Endothelial cell of umbilical vein (primary cell): ENCODE measurements around the gene CNTN5. TPM values are rescaled to one million over a fixed set of nuclear protein-coding genes. Genes with fewer than 3 reads are reported as not detected.

Experiments used
- BruUV-seq: library from RNA; stranded (reverse); fragments of 400-500 nt; replicated peaks from 2 replicates; lab custom pipeline; 2021; lab: Mats Ljungman, UMichigan
- CTCF ChIA-PET: fragments of 300-600, 350-600 bp; sonication (Branson Sonifier 250); formaldehyde crosslinking; loops from one replicate; lab custom pipeline; 2021; ENCODE audit warnings: antibody characterized with exemption, inconsistent platforms; lab: Charles Lee
- POLR2A ChIA-PET: fragments of 300-600, 350-600 bp; sonication (Branson Sonifier 250); formaldehyde crosslinking; loops from one replicate; lab custom pipeline; 2021; ENCODE audit warnings: antibody characterized with exemption, inconsistent platforms; lab: Charles Lee
- DNase-seq: peaks from one replicate; pipeline ENCODE4 v3.0.0-alpha.2; 2011; ENCODE audit warnings: low read depth, low spot score
- FAIRE-seq: peaks from 2 replicates; lab custom pipeline; 2011; peaks lifted over from hg19 to GRCh38; lab: Jason Lieb, UNC
- H2AFZ ChIP-seq: 2 replicates; pipeline ENCODE4 v1.6.0; 2012; ENCODE audit warnings: low read depth, low read length, control low read depth, inconsistent platforms
- H3K27ac ChIP-seq: 2 replicates; pipeline ENCODE4 v1.5.1; 2011; ENCODE audit warnings: low read depth, mild to moderate bottlenecking, control low read depth, low read length, moderate library complexity; ENCODE audit not compliant: insufficient read depth
- H3K27me3 ChIP-seq, 2 experiments: 2 replicates each; pipeline versions ENCODE4 v1.6.0 to v1.6.1; 2011; ENCODE audit warnings: low read length in 2 of 2, mixed read lengths in 1 of 2; ENCODE audit not compliant: control insufficient read depth in 2 of 2, insufficient read depth in 2 of 2
- H3K36me3 ChIP-seq, 2 experiments: 2 replicates in 1 of 2; 3 replicates in 1 of 2; pipeline ENCODE4 v1.5.1; 2011; ENCODE audit warnings: low read length in 2 of 2, mild to moderate bottlenecking in 1 of 2, moderate library complexity in 1 of 2; ENCODE audit not compliant: control insufficient read depth in 2 of 2, insufficient read depth in 2 of 2; ENCODE audit errors: extremely low read depth in 1 of 2
- H3K4me1 ChIP-seq: 3 replicates; pipeline ENCODE4 v1.5.1; 2011; ENCODE audit warnings: mild to moderate bottlenecking, low read length; ENCODE audit not compliant: control insufficient read depth, insufficient read depth; ENCODE audit errors: extremely low read depth
- H3K4me2 ChIP-seq: 2 replicates; pipeline ENCODE4 v1.6.1; 2011; ENCODE audit warnings: low read length, control low read depth, mixed read lengths; ENCODE audit not compliant: insufficient read depth
- H3K4me3 ChIP-seq, 3 experiments: fragments of 200-600 bp in 1 of 3; sonication (generic), shearing (Covaris generic) in 1 of 3; replicated peaks in 1 of 3; 2 replicates each; pipeline ENCODE4 v1.5.1; 2011 to 2016; ENCODE audit warnings: control low read depth in 3 of 3, low read length in 3 of 3, mild to moderate bottlenecking in 2 of 3, inconsistent platforms in 1 of 3, low read depth in 1 of 3, moderate library complexity in 1 of 3; ENCODE audit not compliant: insufficient read depth in 1 of 3
- H3K79me2 ChIP-seq: 2 replicates; pipeline ENCODE4 v1.6.0; 2012; ENCODE audit warnings: low read length, inconsistent platforms; ENCODE audit not compliant: control insufficient read depth, insufficient read depth
- H3K9ac ChIP-seq: replicated peaks from 2 replicates; pipeline ENCODE3; 2011; ENCODE audit warnings: low read length, control low read depth; ENCODE audit not compliant: insufficient read depth; ENCODE audit errors: extremely low read depth
- H3K9me1 ChIP-seq: replicated peaks from 3 replicates; pipeline ENCODE4 v1.6.0; 2011; ENCODE audit warnings: mild to moderate bottlenecking, low read length; ENCODE audit not compliant: control insufficient read depth, insufficient read depth; ENCODE audit errors: extremely low read depth
- H3K9me3 ChIP-seq: replicated peaks from 2 replicates; pipeline ENCODE4 v1.5.1; 2012; ENCODE audit warnings: low read length, inconsistent platforms; ENCODE audit not compliant: control insufficient read depth, insufficient read depth
- H4K20me1 ChIP-seq: replicated peaks from 2 replicates; pipeline ENCODE3; 2011; ENCODE audit warnings: mild to moderate bottlenecking, low read length; ENCODE audit not compliant: control insufficient read depth, insufficient read depth; ENCODE audit errors: extremely low read depth
- CTCF ChIP-seq, 2 donors: IDR thresholded peaks; 1 replicate in 1 of 2; 2 replicates in 1 of 2; pipeline ENCODE4 v1.5.1; 2011; ENCODE audit warnings: low read length in 2 of 2, mild to moderate bottlenecking in 2 of 2, moderate library complexity in 2 of 2, control low read depth in 1 of 2, inconsistent platforms in 1 of 2, low read depth in 1 of 2; ENCODE audit not compliant: insufficient read depth in 1 of 2; ENCODE audit errors: extremely low read depth in 1 of 2
- EZH2 ChIP-seq: IDR thresholded peaks from 2 replicates; pipeline ENCODE4 v1.6.1; 2012; ENCODE audit warnings: borderline replicate concordance, low read depth, mild to moderate bottlenecking, moderate library complexity, low read length, inconsistent platforms; ENCODE audit not compliant: severe bottlenecking
- FOS ChIP-seq: IDR thresholded peaks from 2 replicates; pipeline ENCODE4 v1.6.1; 2011; ENCODE audit warnings: mild to moderate bottlenecking, low read length, moderate library complexity, borderline replicate concordance; ENCODE audit not compliant: insufficient read depth
- JUN ChIP-seq: IDR thresholded peaks from 2 replicates; pipeline ENCODE4 v1.6.1; 2011; ENCODE audit warnings: borderline replicate concordance, low read depth; ENCODE audit not compliant: insufficient read length, insufficient read depth
- MAX ChIP-seq: IDR thresholded peaks from 2 replicates; pipeline ENCODE4 v1.6.1; 2011; ENCODE audit not compliant: insufficient read depth, insufficient read length
- MYC ChIP-seq: IDR thresholded peaks from one replicate; pipeline ENCODE4 v1.6.1; 2011; ENCODE audit warnings: mild to moderate bottlenecking, low read depth, low read length
- POLR2A ChIP-seq: IDR thresholded peaks from 2 replicates; pipeline ENCODE4 v1.6.1; 2012; ENCODE audit warnings: low read depth, mild to moderate bottlenecking, control low read depth, low read length
- POLR2AphosphoS5 ChIP-seq: IDR thresholded peaks from 2 replicates; pipeline ENCODE4 v1.6.1; 2012; ENCODE audit warnings: low read depth, mild to moderate bottlenecking, control low read depth, low read length, moderate library complexity; ENCODE audit not compliant: insufficient read depth
- dilution Hi-C: fragments of 300-500 bp; cut with MboI; formaldehyde crosslinking; loops from one replicate; pipeline ENCODE4 v1.15.0; 2019; ENCODE audit warnings: low sequenced_read_pairs; ENCODE audit not compliant: extremely low pct_ligation_motif_present
- intact Hi-C: fragments of 100-400 bp; cut with micrococcal nuclease; formaldehyde crosslinking; loops from one replicate; pipeline ENCODE4 v1.10.0; 2022
- polyA plus RNA-seq, 4 experiments: library from polyadenylated mRNA; depleted of rRNA in 3 of 4; stranded (reverse) in 3 of 4; unstranded in 1 of 4; fragments of >200 nt; gene quantifications; 2 replicates each; pipeline versions ENCODE4 v1.2.1 to v1.2.3, GENCODE V29; 2011 to 2012; ENCODE audit warnings: missing spikeins in 1 of 4
- total RNA-seq: library from RNA; stranded (reverse); gene quantifications from 2 replicates; pipeline ENCODE4 v1.2.3, GENCODE V29; 2021

Gene CNTN5
- total and polyA plus RNA-seq, 2 donors (not counting 3 experiments of a cell fraction or from before 2014, with no cell fraction given) = not detected

- dilution Hi-C loops (no loop called here), intact Hi-C loops (no loop called here)
- CTCF ChIA-PET = no interaction called here
- H3K36me3 ChIP-seq = no peaks in the 10 kb centered on the region
- H3K4me2 ChIP-seq = no peak overlapping the region
- H3K9me1 ChIP-seq = no peaks in the 10 kb centered on the region
- no peak overlapping the region for H3K4me3 ChIP-seq
- POLR2A ChIA-PET = no interaction called here
- no peaks in the 10 kb centered on the region for H3K79me2 ChIP-seq
- no TSS peak for BruUV-seq
- no peak for FAIRE-seq
- no peak overlapping the region for H3K27ac ChIP-seq
- H3K9me3 ChIP-seq = peaks cover 2% of the 10 kb centered on the region
- H3K27me3 ChIP-seq = no peaks in the 10 kb centered on the region
- H2AFZ ChIP-seq = no peak overlapping the region
- no peak overlapping the region for H3K9ac ChIP-seq
- no peaks in the 10 kb centered on the region for H4K20me1 ChIP-seq
- TF ChIP-seq EZH2 (no peak), CTCF (IDR thresholded peaks at IDR 0.05; ENCODE audit: extremely low read depth in 1 of 2, insufficient read depth in 1 of 2, low read depth in 1 of 2, low read length in 2 of 2) (no peak), MAX (no peak), POLR2AphosphoS5 (no peak), MYC (no peak), JUN (no peak), POLR2A (no peak), FOS (no peak)
- H3K4me1 ChIP-seq = no peaks in the 10 kb centered on the region
- no peak for DNase-seq
Measured at GRCh38 chr11:99887481-99887880, 866.7 kb downstream of the CNTN5 start.
